ENCODE measurements around the gene STX8.
"Not testable (repeated sequence)": the region's sequence is repeated elsewhere in the genome, so short reads cannot be mapped to it uniquely, and the experiment has no call there.

Gene STX8

DNA sequence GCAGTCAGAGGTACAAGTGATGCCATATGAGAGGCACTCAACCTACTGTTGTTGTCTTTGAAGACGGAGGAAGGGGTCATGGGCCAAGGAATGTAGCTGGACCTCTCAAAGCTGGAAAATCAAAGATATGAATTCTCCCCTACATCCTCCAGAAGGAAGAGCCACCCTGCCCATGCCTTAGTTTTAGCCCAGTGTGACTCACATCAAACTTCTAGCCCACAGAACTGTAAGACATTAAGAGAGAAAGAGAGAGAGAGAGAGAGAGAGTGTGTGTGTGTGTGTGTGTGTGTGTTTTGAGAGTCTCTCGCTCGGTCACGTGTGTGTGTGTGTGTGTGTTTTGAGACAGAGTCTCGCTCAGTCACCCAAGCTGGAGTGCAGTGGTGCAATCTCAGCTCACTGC, 87.1 kb downstream of the STX8 start:
- DNase-seq, result no peak

GRCh38 chr17:9487406-9487805, 88.2 kb downstream of the STX8 start:
- DNase-seq, result no peak

GRCh38 chr17:9484789-9485188, 90.8 kb downstream of the STX8 start:
- no peak for DNase-seq

GRCh38 chr17:9479964-9480363, 95.7 kb downstream of the STX8 start:
- no peak for DNase-seq

DNA sequence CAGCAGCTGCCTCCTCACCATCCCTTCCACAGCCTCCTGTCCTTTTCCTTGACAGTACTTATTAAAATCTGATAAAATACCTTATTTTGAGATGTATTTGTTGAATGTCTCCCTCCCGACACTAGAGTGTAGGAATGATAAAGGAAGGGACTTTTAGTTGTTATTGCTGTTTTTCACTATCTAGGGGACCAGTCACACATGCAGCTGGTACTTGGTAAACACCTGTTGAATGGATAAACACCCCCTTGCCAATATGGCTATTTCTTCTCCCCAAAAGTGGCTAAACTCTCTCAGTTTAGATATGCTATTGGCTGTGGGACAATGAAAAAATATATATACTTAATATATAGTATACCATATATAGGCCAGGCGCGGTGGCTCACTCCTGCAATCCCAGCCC, 96.7 kb downstream of the STX8 start:
- DNase-seq, result no peak

DNA sequence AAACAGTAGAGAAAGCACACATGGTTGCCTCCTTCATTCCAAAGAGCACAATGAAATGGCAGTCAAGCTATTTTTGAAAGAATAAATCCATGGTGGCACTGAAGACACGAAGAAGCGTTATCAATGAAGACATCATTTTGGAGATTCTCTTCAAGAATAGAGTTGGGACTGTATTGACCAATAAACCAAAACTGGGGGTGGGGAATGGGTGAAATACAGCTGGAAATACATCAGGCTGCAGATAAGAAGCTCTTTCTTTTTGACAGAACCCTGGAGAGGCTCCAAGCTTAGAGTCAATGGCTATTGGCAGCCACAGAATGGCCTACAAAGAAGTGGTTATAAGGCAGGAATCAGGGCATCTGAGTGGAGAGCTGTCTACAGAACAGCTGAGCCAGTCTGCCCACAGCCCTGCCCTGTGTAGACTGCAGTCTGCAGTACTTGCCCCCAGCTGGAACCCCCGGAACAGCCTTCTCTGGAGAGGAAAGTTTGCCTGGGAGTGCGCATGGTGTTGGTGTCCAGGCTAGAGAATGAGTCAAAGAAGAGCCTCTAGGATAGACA, 100.4 kb downstream of the STX8 start:
- DNase-seq, result no peak

DNA sequence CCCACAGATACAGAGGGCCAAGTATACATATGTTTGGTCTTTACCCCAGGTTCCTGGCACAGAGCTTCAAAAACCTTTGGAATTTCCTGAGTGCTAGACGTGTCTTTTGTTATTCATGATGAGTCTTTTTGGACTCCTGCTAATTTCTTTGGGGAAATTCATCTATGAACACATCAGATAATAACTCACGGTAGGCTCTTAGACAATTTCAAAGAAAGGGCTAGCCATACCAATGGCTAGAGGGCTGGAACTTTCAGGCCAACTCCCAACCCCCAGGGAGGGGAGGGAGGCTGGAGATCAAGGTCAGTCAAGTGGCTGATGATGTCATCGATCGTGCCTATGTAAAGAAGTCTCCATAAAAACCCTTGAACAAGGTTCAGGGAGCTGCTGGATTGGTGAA, 101.9 kb downstream of the STX8 start:
- DNase-seq, result no peak

DNA sequence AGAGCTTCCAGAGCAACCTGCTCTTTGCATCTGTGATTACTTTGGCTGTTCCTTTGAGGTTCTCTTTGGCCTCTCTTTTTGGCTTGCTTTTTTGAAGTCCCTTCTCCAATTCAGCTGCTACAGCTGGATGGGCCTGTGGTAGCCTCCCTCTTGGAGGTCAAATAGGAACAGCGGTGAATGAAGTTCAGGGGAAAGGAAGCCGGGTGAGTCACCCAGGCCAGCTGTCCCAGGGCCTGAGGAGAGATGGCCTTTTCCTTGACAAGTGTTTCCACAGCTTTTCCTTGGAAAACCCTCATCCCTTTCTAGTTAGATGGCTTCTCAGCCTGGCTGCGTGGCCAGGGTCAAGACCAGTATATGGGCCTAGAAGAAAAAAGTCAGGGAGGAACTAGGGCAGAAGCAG, 103.1 kb downstream of the STX8 start:
- DNase-seq, result no peak

DNA sequence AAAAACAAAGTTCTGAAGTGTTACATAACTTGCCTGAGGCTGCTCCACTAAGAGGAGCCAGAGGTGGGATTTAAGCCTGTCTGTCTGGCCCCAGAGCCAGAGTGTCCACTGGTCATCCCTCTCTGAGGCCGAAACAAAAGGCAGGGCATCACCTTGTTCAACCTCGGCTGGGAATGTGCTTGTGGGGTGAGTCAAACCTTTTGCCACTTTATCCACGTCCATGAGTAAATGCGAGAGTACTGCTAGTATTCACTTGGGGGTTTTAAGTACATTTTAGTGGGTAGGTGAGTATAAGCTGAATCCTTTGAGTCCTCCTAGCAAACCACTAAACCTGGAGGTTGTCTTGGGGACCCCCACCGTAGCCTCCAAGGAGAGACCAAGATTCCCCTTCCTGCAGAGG, 103.5 kb downstream of the STX8 start:
- no peak for DNase-seq

DNA sequence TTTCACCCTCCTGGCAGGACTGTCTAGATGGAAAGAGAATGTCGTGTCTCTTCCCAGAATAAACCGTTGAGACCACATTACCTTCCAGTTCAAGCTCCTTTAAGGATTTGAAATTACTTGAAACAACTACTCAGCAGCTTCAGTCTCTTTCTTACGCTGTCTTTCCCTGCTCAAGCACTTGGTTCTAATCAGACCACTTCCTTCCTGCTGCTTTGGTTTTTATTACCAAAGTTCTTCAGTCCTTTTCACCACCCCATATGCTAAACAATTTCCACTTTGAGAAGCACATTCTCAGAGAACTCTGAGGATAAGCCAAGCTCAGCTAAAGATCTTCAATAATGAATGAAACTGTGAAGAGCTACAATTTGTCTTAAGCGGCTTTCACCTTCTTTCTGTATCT, 105.4 kb downstream of the STX8 start:
- no peak for DNase-seq

DNA sequence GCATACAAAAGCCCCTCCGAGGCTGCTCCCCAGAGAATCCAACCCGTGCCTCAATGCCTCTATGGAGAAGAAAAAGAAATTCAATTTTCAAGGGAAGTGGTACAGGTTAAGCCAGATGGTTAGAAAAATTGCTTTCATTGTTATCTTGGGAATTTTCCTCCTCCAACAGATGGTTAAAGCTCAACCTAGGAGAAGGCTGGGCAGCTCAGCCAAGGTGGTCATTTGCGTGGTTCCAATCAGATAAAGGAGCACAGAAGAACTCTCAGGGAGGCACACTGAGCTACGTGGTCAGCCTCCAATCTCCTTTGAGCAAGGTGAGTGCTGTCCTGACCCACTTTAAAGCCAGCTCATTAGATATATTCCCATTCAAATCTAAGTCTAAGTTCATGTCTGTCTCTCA, 106.7 kb downstream of the STX8 start:
- DNase-seq, result no peak

GRCh38 chr17:9468532-9468931, 107.1 kb downstream of the STX8 start:
- DNase-seq, result no peak

DNA sequence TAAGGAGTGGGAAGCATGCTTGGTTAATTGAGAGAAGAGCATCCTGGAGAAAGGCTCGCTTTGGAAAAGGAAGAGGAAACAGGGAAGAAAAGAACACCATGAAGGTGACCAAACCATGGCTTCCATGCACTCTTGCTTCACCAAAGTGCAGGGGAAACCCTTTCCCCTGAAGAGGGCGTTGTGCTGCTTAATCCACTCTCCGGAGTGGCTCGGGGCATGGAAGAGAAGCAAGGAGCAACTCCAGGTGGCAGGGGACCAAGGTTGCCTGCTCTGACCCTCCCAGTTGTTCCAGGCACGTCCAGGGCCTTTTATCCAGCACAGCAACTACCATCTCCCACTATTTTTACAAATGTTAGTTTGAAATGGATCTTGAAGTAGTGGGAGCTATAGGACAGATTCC, 108.1 kb downstream of the STX8 start:
- no peak for DNase-seq

DNA sequence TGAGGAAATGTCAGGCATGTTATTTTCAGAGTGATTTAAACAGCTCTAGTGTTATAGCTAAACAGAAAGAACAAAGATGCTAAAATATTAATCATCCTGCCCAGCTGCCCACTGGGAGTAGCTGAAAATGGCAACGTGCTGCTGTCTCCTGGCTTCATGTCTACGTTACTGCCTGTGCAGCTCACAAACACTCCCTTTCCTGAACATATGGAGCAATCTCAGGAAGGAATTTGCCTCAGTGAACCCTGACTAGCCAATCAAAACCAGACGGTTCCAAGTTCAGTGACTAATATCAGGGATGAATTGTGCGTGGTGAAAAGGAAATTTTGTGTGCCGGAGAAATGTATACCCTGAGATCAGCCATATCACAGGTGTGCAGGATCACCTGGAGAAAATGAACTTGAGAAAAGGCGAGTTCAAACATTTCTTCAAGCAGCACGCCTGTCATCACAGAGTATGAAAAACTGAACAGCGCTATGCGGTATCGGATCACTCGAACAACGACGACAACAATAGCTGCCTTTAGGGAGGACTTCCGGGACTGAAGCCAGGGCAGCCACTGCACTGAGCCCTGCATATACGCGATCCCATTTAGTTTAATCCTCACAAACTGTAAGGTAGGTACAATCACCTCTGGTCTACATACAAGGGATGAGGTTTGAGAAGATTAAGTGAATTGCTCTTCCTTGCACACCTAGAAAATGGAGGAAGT, 110.3 kb downstream of the STX8 start:
- DNase-seq, result no peak

DNA sequence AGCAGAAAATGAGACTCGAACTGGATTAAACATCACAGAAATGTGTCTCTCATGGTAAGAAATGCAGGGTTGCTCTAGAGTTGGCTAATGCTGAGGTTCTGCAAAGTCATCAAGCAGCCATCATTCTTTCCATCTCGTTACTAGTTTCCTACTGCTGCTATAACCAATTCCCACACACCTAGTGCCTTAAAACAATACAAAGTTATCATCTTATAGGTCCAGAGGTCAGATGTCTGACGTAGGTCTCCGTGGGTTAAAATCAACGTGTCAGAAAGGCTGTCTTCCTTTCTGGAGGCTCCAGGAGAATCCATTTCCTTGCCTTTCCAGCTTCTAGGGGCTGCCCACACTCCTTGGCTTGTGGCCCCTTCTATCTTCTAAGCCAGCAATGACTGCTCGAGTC, 118.6 kb downstream of the STX8 start:
- DNase-seq, result no peak

DNA sequence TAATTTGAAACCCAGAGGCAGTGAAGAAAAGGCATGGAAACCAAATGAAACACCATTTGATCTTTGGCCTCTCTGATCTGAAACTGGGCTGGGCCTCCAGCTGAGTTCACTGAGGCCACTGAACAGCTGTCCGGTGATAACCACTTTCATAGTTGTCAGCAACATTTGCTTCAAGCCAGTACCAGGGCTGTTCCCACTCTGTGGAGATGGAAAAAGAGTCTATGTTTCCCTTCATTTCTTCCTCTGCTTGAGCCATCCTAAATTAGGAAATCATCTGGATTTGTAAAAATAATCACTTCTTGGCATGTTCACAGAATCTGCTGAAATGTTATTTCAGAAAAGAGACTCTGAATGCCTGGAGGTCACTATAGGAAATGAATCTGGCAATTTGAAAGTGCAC, 119.3 kb downstream of the STX8 start:
- no peak for DNase-seq

GRCh38 chr17:9451934-9452333, 123.7 kb downstream of the STX8 start:
- DNase-seq, result no peak

- DNase-seq, result not testable (repeated sequence)
Measured at GRCh38 chr17:9447298-9447697, 128.3 kb downstream of the STX8 start.

DNA sequence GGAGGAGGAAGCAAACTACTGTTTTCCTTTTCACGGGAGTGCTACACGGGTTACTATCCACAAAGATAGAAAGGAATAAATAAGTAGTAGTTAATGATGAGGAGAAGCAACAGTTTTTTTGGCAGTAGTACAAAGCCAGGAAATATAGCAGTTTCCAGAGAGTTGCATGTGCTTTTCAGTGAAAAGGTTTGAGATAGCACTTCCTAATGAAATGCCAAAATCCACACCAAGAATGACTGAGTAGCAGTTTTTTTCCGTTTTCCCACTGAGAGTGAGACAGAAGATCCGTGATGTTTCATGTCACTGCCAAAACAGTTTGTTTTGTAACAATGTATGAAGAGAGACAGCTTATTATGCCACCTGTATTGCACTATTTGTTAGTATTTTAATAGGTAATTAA, 129.1 kb downstream of the STX8 start:
- no peak for DNase-seq

DNA sequence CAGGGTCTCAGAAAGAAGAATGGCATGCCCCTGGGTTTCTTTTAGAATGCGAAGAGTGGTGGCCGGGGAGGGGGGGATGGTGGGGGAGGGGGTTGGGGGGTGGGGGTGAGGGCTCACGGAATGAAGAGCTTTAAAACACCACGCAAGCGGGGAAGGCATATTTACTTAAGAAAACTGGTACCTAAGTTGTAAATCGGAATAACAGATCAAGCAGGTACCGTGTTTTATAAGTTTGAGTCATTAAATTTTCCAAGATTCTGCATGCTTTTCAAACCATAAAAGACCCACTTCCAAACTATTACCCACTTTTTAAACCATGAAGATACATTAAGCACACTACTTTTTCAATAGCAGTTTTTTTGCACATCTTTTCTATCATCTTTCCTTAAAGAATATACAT, 130.2 kb downstream of the STX8 start:
- no peak for DNase-seq

GRCh38 chr17:9444687-9445086, 130.9 kb downstream of the STX8 start:
- no peak for DNase-seq

DNA sequence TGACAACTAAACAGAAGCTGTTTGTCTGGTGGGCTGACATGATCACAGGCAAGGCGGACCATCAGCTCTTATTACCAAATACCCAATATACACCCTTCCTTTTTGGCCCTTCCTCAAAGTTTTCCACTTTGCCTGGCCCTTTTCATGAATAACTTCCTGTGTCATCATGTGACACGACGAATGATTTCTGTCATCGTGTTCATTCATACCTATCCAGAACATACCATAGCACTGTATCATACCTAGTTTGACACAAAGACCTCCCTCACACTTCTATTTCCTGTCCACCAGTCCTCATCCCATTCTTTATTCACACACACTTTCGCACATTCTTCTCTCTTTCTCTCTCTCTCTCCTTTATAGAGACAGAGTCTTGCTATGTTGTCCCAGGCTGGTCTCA, 131.8 kb downstream of the STX8 start:
- no peak for DNase-seq

DNA sequence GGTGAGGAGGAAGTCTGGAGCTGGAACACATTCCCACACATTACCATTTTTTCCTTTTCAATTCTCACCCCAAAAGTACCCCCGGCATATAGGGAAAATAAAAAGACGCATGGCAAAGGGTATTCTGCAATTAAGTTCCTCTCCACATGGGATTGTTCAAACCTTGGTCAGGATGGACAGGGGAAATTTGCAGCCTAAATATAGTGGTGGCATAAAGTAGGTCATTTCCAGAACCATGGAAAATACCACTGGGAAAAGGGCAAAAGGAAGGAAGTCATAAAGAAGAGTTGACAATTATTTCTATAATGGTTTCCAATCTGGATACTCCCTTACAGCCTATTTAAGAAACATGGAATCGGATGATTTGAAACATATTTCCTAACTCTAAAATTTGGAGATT, 135.8 kb downstream of the STX8 start:
- DNase-seq, result no peak

- DNase-seq, result no peak
Measured at GRCh38 chr17:9436630-9437029, 139.0 kb downstream of the STX8 start.

GRCh38 chr17:9435165-9435564, 140.5 kb downstream of the STX8 start:
- DNase-seq, result no peak

Data from activated CD4-positive, alpha-beta T cell treated with anti-CD3 and anti-CD28 coated beads for 48 hours (primary cell).